Measurements from ENCODE around the gene MED29.
A peak's percentile ranks its signal among the peaks of the same experiment; 100 is the strongest.

MED29 gene

GRCh38 chr19:39433480-39434079 is 42.4 kb downstream of the MED29 start:
- no peak for DNase-seq

GRCh38 chr19:39434123-39435076 is 43.2 kb downstream of the MED29 start:
- DNase-seq = no peak

GRCh38 chr19:39435499-39436349 is 44.5 kb downstream of the MED29 start, which contains the start of gene RPS16:
Gene RPS16, minus strand, starts transcription at chr19:39435949. Its CDS starts 54 bp downstream, at chr19:39435895.
- peak; percentile 99 for DNase-seq

- no peak for DNase-seq
These were observed 45.2 kb downstream of the MED29 start for GRCh38 chr19:39436350-39436716.

- DNase-seq = no peak
These were observed 47.2 kb downstream of the MED29 start for GRCh38 chr19:39438270-39438934.

- no peak for DNase-seq
These were observed 53.5 kb downstream of the MED29 start for GRCh38 chr19:39444598-39445195.

- DNase-seq = peak; percentile 99
These were observed 54.3 kb downstream of the MED29 start, which contains the start of gene SUPT5H for GRCh38 chr19:39445196-39446111. Gene SUPT5H, plus strand, starts transcription at chr19:39445582. Its CDS starts 309 bp downstream, at chr19:39445891.

GRCh38 chr19:39446365-39447084 is 55.3 kb downstream of the MED29 start:
- no peak for DNase-seq

GRCh38 chr19:39448271-39448670 is 57.1 kb downstream of the MED29 start:
- DNase-seq = no peak

GRCh38 chr19:39449116-39449797 is 58.1 kb downstream of the MED29 start:
- DNase-seq = no peak
